H7 (cell line): ENCODE results near the gene PDE8B. TPM values are rescaled to one million over a fixed set of nuclear protein-coding genes. Genes with fewer than 3 reads are reported as not detected.

Experiments
- DNase-seq: peaks from one replicate; pipeline ENCODE4 v3.0.0; 2012
- H3K27me3 ChIP-seq: 2 replicates; pipeline ENCODE4 v1.6.0; 2011; ENCODE audit warnings: mild to moderate bottlenecking, low read length; ENCODE audit not compliant: control insufficient read depth, insufficient read depth
- H3K36me3 ChIP-seq: replicated peaks from 2 replicates; pipeline ENCODE4 v1.5.1; 2011; ENCODE audit warnings: low read length; ENCODE audit not compliant: control insufficient read depth, insufficient read depth
- H3K4me3 ChIP-seq: 2 replicates; pipeline ENCODE4 v1.5.1; 2011; ENCODE audit warnings: low read depth, mild to moderate bottlenecking, control low read depth, low read length, moderate library complexity; ENCODE audit not compliant: insufficient read depth
- total RNA-seq: library from RNA; depleted of rRNA; stranded (reverse); fragments of >200 nt; shearing (Covaris generic); gene quantifications from 2 replicates; pipeline ENCODE4 v1.2.3, GENCODE V29; 2014

The PDE8B gene
- total RNA-seq, 1 experiment from 2014 or later, result 0.03 TPM

DNA sequence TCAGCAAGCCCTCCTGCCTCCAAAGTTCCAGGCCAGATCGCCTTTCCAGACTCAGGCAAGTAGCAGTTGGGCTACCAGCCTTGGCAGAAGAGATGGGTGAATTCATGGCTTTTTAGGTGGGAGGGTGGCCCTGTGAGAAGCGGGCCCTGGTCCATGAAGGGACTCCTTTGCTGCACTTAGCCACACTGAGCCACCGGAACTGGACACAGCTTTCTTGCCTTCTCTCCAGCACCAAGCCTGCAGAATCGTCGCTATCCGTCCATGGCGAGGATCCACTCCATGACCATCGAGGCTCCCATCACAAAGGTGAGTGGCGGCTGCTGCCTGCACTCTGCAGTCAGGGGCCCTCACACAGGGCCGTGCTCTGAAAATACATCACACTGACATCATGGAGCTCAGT, 196.7 kb downstream of the PDE8B start:
- Histone ChIP-seq H3K36me3 (no peaks in the 10 kb centered on the region), H3K27me3 (no peaks in the 10 kb centered on the region), H3K4me3 (no peak overlapping the region)
- DNase-seq, result no peak

DNA sequence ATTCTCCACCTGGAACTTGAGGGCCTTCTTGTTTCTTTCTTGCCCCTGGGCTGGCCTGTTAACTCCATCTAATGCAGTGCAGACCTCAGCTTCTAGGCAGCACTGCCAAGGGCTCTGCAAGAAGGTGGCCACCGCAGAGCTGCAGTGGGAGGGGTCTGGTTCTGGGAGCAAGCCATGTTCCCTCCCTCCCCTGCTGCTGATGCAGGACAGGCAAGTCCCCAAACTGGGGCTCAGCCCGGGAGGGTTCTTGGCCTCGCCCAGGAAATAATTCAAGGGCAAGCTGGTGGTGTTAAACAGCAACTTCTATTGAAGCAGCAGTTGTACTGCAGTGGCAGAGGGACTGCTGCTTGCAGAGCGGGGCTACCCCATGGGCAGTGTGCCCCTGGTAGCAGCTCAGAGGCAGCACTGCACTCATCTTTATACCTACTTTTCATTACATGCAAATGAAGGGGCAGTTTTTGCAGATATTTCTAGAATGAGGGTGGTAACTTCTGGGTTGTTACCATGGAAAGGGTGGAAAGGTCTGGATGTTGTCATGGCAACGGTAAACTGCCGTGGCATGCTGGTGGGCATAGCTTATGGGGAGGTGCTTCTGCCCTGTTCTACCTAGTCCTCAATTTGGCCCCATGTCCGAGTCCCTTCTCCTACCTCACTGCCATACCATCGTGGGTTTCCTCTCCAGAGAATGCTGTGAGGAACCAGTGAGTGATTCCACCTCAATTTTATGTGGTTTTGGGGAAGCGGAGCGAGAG, 199.6 kb downstream of the PDE8B start:
- Histone ChIP-seq H3K27me3 (no peaks in the 10 kb centered on the region), H3K4me3 (no peak overlapping the region), H3K36me3 (no peaks in the 10 kb centered on the region)
- no peak for DNase-seq

DNA sequence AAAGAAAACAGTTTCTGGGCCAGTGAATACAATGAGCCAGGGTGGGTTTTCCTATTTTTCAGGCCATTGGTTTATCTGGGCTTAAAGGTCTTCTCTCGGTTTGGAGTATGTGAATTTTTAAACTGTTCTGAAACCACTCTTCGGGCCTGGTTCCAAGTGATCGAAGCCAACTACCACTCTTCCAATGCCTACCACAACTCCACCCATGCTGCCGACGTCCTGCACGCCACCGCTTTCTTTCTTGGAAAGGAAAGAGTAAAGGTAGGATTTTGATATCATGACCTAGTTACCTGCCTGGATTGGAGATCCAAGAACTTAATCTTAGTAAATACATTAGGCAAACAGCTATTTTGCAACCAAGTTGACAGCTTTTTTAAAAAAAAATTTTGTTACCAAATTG, 202.6 kb downstream of the PDE8B start:
- H3K4me3 ChIP-seq, result no peak overlapping the region

DNA sequence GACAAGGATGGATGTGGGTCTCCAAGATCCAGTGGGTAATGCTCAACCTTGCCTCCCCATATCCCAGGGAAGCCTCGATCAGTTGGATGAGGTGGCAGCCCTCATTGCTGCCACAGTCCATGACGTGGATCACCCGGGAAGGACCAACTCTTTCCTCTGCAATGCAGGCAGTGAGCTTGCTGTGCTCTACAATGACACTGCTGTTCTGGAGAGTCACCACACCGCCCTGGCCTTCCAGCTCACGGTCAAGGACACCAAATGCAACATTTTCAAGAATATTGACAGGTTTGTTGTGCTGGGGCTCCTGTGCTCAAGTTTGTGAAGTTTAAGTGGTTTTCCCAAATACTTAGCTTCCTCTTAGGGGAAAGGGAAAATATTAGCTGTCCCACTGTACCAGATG, 207.7 kb downstream of the PDE8B start:
- Histone ChIP-seq H3K27me3 (no peaks in the 10 kb centered on the region), H3K36me3 (no peaks in the 10 kb centered on the region), H3K4me3 (no peak overlapping the region)
- no peak for DNase-seq

More for the DNA sequence above, 202.6 kb downstream of the PDE8B start:
- DNase-seq, result no peak
- no peaks in the 10 kb centered on the region for H3K27me3 ChIP-seq
- H3K36me3 ChIP-seq, result no peaks in the 10 kb centered on the region

DNA sequence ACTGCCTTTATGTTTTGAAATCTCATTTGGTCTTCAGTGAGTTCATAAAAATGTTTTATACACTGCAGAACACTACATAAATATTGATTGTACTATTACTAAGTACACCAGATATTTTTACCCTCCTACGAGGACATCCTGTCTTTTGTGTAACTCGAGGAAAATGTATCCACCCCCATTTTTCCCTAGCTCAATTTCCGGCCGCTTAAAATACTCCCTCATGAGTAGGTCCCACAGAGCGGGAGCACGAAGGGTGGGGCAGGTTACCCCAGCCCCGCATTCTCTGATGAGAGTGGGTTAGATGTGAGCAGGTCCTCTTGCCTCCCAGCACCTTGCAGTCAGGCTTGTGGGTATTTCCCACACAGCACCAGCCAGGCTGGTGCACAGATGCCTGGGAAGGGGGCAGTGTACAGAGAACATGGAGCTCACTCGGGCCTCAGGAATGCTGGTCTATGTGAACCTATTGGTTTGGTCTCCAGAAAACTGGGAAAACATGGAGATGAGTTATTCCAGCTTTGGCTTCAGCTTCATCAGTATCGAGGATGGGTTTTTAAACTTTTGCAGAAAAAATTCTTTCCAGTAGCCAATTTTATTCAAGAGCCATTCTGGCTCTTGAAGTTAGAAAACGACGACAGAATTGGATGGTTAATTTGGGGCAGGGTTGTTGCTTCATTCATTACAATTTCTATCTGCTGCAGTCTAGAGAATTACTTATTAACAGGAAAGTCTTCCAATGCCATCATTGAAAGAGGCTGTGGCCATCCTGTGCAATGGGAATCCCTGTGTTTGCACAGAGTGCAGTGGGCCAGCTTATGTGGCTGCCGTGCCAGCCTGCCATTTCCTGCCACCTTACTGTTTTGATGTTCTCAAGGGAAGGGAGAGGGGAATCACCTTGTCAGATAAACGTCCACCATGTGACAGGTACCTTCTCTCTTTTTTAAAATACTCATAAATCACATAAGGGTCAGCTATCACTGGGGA, 208.4 kb downstream of the PDE8B start:
- DNase-seq, result no peak
- Histone ChIP-seq H3K4me3 (no peak overlapping the region), H3K36me3 (no peaks in the 10 kb centered on the region), H3K27me3 (no peaks in the 10 kb centered on the region)

DNA sequence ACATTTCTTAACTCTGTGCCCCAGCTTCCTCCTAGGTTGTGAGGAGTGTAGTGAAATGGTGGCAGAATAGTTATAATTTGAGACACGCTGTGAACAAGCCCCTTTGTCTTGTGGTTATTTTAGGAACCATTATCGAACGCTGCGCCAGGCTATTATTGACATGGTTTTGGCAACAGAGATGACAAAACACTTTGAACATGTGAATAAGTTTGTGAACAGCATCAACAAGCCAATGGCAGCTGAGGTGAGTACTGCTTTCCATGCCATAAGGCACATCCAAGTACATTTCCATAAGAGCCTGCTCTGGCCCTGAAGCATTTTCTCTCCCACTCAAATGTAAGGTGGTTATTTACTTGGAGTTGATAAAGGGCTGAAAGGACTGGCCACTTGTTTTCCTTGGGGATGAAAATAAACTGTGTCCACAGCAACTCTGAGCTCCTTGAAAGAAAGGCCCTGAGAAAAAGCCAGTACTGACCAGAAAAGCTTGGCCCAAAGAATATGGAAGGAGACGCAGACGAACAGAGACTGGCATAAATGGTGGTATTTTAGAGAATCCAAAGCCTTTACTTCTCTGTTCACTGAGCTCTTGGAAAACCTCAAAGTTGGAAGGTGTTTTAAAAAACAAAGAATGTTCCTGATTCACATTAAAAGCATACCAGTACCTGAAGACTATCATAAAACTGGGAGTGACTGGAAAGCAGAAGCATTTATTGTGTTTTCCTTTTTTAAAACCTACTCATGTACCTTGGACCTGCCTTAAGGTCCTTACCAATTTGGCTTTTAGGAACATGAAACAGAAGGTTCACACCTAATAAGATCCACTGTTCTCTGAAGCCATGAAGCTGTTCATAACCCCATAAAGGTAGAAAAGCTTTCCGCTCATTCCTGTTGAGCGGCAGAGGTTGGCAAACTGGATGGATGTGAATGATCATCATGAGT, 209.4 kb downstream of the PDE8B start:
- no peaks in the 10 kb centered on the region for H3K27me3 ChIP-seq
- no peak overlapping the region for H3K4me3 ChIP-seq
- H3K36me3 ChIP-seq, result no peaks in the 10 kb centered on the region
- DNase-seq, result no peak

DNA sequence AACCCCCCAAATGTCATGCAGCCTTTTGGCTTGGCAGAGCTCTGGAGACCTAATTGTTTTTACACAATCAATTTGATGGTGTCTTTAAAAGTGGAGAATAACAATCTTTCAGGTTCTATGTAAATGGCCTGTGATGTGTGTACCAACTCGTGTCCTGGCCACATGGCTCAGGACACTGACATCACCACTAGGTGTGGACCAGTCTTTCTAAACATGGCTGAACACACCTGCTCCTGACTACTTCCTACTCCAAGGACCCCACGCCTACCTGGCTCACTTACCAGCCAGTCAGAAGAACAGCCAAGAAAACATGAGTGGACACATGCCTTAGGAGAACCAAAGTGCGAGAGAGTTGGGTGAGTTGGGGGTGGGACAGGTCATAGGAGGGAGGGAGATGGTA, 210.5 kb downstream of the PDE8B start:
- DNase-seq, result no peak
- no peaks in the 10 kb centered on the region for H3K27me3 ChIP-seq
- H3K36me3 ChIP-seq, result no peaks in the 10 kb centered on the region
- no peak overlapping the region for H3K4me3 ChIP-seq

DNA sequence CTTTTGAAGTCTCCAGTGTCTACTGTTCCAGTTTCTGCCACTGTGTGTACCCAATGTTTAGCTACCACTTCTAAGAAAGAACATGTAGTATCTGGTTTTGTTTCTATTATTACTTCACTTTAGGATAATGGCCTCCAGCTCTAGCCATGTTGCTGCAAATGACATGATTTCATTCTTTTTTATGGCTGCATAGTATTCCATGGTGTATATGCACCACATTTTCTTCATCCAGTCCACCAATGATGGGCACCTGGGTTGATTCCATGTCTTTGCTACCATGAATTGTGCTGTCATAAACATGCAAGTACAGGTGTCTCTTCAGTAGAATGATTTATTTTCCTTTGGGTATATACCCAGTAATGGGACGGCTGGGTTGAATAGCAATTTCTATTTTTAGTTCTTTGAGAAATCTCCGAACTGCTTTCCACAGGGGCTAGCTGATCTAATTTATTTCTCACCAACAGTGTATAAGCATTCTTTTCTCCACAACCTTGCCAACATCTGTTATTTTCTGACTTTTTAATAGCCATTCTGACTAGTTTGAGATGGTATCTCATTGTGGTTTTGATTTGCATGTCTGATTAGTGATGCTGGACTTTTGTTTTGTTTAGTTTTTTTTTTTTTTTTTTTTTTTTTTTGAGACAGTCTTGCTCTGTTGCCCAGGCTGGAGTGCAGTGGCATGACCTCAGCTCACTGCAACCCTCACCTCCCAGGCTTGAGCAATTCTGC, 212.7 kb downstream of the PDE8B start:
- Histone ChIP-seq H3K36me3 (no peaks in the 10 kb centered on the region), H3K4me3 (no peak overlapping the region), H3K27me3 (no peaks in the 10 kb centered on the region)
- DNase-seq, result no peak

DNA sequence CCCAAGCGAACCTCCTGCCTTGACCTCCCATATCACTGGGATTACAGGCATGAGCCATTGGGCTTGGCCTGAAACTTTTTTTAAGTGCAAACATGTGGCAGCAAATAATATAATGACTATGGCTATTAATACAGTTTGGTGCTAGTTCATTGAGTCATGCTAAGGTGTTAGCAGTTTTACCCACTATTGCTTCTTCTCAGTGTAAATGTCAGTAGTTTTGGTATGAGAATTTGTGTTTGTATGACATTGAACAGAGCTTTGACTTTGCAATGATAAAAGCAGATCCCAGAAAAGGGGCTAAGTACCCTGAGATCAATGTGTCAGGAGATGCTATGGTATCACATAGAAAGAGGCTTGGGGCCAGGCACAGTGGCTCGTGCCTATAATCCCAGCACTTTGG, 214.4 kb downstream of the PDE8B start:
- no peak overlapping the region for H3K4me3 ChIP-seq
- no peak for DNase-seq
- no peaks in the 10 kb centered on the region for H3K27me3 ChIP-seq
- H3K36me3 ChIP-seq, result peaks cover 2% of the 10 kb centered on the region; the same call in 1 of the 2 replicates

DNA sequence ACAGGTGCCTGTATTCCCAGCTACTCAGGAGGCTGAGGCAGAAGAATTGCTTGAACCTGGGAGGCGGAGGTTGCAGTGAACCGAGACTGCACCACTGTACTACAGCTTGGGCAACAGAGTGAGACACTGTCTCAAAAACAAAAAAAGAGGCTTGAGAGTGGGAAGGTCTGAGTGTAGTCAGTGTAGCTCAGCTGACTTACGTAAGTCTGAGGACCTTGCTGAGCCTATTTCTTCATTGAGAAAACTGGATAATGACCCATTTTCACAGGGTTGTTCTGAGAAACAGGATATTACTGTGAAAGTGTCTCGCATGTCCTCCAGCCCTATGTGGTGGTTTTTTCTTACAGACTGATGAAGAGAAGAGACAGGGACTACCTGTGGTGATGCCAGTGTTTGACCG, 214.9 kb downstream of the PDE8B start:
- Histone ChIP-seq H3K4me3 (no peak overlapping the region), H3K27me3 (no peaks in the 10 kb centered on the region), H3K36me3 (peaks cover 3% of the 10 kb centered on the region; the same call in 1 of the 2 replicates)
- DNase-seq, result no peak

DNA sequence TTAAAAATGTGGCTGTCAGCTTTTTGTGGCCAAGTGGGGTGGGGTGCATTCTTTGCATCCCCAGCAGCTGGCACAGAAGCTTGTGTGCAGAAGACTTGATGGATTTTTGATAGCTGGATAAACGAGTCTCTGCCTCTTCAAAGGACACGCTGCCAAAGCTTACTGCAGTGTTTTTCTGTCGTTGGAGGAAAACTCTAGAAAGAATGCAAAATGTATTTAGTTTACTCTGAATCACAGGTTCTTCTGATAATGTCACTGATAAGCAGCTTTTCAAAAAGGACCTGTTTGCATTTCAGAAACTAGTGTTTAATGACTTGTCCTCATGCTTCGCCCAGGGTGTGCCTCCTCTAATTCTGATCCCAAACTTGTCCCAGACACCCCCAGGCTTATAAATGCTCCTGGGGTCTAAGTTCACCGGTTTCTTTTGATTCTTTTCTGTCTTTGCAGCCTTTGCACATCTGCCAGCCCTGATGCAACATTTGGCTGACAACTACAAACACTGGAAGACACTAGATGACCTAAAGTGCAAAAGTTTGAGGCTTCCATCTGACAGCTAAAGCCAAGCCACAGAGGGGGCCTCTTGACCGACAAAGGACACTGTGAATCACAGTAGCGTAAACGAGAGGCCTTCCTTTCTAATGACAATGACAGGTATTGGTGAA, 215.6 kb downstream of the PDE8B start:
- H3K4me3 ChIP-seq, result no peak overlapping the region
- DNase-seq, result no peak
- H3K27me3 ChIP-seq, result no peaks in the 10 kb centered on the region
- H3K36me3 ChIP-seq, result peaks cover 3% of the 10 kb centered on the region; the same call in 1 of the 2 replicates

DNA sequence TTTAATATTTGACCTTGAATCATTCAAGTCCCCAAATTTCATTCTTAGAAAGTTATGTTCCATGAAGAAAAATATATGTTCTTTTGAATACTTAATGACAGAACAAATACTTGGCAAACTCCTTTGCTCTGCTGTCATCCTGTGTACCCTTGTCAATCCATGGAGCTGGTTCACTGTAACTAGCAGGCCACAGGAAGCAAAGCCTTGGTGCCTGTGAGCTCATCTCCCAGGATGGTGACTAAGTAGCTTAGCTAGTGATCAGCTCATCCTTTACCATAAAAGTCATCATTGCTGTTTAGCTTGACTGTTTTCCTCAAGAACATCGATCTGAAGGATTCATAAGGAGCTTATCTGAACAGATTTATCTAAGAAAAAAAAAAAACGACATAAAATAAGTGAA, 216.2 kb downstream of the PDE8B start:
- Histone ChIP-seq H3K27me3 (no peaks in the 10 kb centered on the region), H3K36me3 (peaks cover 3% of the 10 kb centered on the region; the same call in 1 of the 2 replicates), H3K4me3 (no peak overlapping the region)
- no peak for DNase-seq

DNA sequence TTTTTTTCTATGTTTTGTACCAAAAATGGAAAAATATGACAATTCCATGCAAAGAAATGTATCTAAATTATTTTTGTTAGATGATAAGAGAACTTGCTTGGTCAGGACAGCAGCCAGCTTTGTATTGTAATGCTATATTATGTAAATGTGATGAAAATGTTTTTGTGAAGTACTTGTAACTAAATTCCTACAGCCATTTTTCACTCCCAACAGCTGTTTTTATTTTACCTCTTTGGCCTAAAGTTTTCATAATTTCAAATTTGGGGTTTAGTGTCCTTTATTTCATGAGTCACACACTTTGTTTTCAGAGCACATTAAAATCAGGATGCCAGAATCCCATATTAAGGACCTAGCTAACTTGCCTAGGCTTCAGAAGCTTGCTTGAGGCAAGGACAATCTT, 217.5 kb downstream of the PDE8B start:
- no peak overlapping the region for H3K4me3 ChIP-seq
- H3K27me3 ChIP-seq, result no peaks in the 10 kb centered on the region
- no peak for DNase-seq
- H3K36me3 ChIP-seq, result peaks cover 4% of the 10 kb centered on the region; the same call in 1 of the 2 replicates
